BLaER1 treated with 17β-estradiol and CSF1 and Interleukin-3, amounts not matched to agents 10 nM and 100 nM (cell line): ENCODE data around the gene CRLF2.
"Not testable (repeated sequence)": the region's sequence is repeated elsewhere in the genome, so short reads cannot be mapped to it uniquely, and the experiment has no call there.

Experiments used
- H3K27ac ChIP-seq, 11 experiments: shearing (Covaris generic); formaldehyde crosslinking; 2 replicates each; pipeline ENCODE4 v1.8.1; 2022
- H3K27me3 ChIP-seq, 11 experiments: shearing (Covaris generic); formaldehyde crosslinking; 2 replicates each; pipeline ENCODE4 v1.8.1; 2022
- H3K36me3 ChIP-seq, 11 experiments: shearing (Covaris generic); formaldehyde crosslinking; 2 replicates each; pipeline ENCODE4 v1.8.1; 2022
- H3K4me1 ChIP-seq, 10 experiments: shearing (Covaris generic); formaldehyde crosslinking; 2 replicates each; pipeline ENCODE4 v1.8.1; 2022
- H3K4me2 ChIP-seq, 11 experiments: shearing (Covaris generic); formaldehyde crosslinking; 2 replicates each; pipeline ENCODE4 v1.8.1; 2022
- H3K4me3 ChIP-seq, 10 experiments: shearing (Covaris generic); formaldehyde crosslinking; 2 replicates each; pipeline ENCODE4 v1.8.1; 2022
- H3K9ac ChIP-seq, 11 experiments: shearing (Covaris generic); formaldehyde crosslinking; 2 replicates each; pipeline ENCODE4 v1.8.1; 2022
- H3K9me3 ChIP-seq, 11 experiments: shearing (Covaris generic); formaldehyde crosslinking; replicated peaks in 1 of 11; 2 replicates each; pipeline ENCODE4 v1.8.1; 2022
- H4K20me1 ChIP-seq, 11 experiments: shearing (Covaris generic); formaldehyde crosslinking; 2 replicates each; pipeline ENCODE4 v1.8.1; 2022
- Cebpa-rat ChIP-seq, 11 experiments: shearing (Covaris generic); IDR thresholded peaks; 2 replicates each; pipeline ENCODE4 v1.8.1; 2022

The CRLF2 gene

GRCh38 chrX:1178580-1179057 is 33.8 kb downstream of the CRLF2 start:
- H3K4me2 ChIP-seq: no peak overlapping the region
- no peaks in the 10 kb centered on the region for H3K27me3 ChIP-seq
- peaks cover 0 to 7% (median 2%) of the 10 kb centered on the region in 10 experiments; a peak in 8 of 20 replicates for H3K4me1 ChIP-seq
- H3K9me3 ChIP-seq: no peaks in the 10 kb centered on the region
- no peak overlapping the region for H3K4me3 ChIP-seq
- no peaks in the 10 kb centered on the region for H4K20me1 ChIP-seq
- no peak for TF ChIP-seq Cebpa-rat (IDR thresholded peaks at IDR 0.05)
- no peak overlapping the region for H3K27ac ChIP-seq
- no peaks in the 10 kb centered on the region for H3K36me3 ChIP-seq
- H3K9ac ChIP-seq: no peak overlapping the region

DNA sequence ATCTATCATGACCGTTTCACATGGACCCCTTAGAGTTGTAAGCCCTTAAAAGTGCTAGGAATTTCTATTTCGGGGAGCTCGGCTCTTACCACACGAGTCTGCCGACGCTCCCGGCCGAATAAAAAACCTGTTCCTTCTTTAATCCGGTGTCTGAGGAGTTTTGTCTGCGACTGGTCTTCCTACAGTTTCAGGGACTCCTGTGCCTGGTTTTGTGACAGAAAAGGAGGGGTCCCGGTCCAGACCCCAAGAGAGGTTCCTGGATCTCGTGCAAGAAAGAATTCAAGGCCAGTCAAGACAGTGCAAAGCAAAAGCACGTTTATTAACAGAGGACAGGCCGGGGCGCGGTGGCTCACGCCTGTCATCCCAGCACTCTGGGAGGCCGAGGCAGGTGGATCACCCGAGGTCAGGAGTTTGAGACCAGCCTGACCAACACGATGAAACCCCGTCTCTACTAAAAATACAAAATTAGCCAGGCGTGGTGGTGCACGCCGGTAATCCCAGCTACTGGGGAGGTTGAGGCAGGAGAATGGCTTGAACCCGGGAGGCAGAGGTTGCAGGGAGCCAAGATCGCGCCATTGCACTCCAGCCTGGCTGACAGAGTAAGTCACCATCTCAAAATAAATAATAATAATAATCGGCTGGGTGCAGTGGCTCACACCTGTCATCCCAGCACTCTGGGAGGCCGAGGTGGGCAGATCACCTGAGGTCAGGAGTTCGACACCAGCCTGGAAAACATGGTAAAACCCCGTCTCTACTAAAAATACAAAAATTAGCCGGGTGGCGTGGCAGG is 35.7 kb downstream of the CRLF2 start:
- H3K36me3 ChIP-seq, H3K9me3 ChIP-seq, H3K27ac ChIP-seq, H3K27me3 ChIP-seq, H3K9ac ChIP-seq, H4K20me1 ChIP-seq, H3K4me3 ChIP-seq, H3K4me2 ChIP-seq, H3K4me1 ChIP-seq: not testable (repeated sequence)

- H3K9ac ChIP-seq: not testable (repeated sequence)
These were observed 37.6 kb downstream of the CRLF2 start for GRCh38 chrX:1174609-1175545.

DNA sequence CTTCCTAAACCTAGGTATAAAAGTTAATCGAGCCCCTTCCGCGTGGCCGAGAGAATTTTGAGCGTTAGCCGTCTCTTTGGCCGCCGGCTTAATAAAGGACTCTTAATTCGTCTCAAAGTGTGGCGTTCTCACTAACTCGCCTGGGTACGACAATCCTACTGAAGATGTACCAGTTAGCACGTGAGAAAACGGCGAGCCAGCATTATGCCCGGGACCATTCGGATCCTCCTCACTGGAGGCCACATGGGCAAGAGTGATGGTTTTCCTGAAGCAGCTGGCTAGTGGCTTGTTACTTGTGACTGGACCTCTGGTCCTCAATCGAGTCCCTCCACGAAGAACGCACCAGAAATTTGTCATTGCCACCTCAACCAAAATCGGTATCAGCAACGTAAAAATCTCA is 39.0 kb downstream of the CRLF2 start:
- not testable (repeated sequence) for H3K4me3 ChIP-seq

More at GRCh38 chrX:1174609-1175545, 37.6 kb downstream of the CRLF2 start:
- H3K36me3 ChIP-seq, H3K4me1 ChIP-seq, H3K4me3 ChIP-seq, H3K4me2 ChIP-seq, H4K20me1 ChIP-seq, H3K9me3 ChIP-seq, H3K27me3 ChIP-seq, H3K27ac ChIP-seq: not testable (repeated sequence)

DNA sequence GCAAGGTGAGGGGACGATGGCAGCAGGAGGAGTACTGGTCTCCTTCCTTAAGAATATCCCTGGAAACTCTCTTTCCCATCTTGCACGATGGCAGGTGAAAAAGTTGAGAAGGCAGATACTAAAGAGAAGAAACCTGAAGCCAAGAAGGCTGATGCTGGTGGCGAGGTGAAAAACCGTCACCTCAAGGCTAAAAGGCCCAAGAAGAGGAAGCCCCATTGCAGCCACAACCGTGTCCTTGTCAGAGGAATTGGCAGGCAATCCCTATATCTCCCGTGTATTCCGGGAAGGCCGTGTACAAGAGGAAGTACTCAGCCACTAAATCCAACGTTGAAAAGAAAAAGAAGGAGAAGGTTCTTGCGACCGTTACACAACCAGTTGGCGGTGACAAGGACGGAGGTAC is 40.0 kb downstream of the CRLF2 start:
- Histone ChIP-seq H3K9me3 (no peaks in the 10 kb centered on the region), H3K36me3 (no peaks in the 10 kb centered on the region), H3K4me2 (no peak overlapping the region), H4K20me1 (no peaks in the 10 kb centered on the region), H3K27ac (no peak overlapping the region), H3K4me3 (no peak overlapping the region), H3K9ac (no peak overlapping the region), H3K4me1 (peaks cover 0 to 8% (median 6%) of the 10 kb centered on the region in 10 experiments; a peak in 11 of 20 replicates), H3K27me3 (no peaks in the 10 kb centered on the region)
- no peak for TF ChIP-seq Cebpa-rat (IDR thresholded peaks at IDR 0.05)

More for the DNA sequence above, 39.0 kb downstream of the CRLF2 start:
- not testable (repeated sequence) for H3K4me2 ChIP-seq, H3K4me1 ChIP-seq, H4K20me1 ChIP-seq, H3K9ac ChIP-seq, H3K36me3 ChIP-seq, H3K9me3 ChIP-seq, H3K27me3 ChIP-seq, H3K27ac ChIP-seq

DNA sequence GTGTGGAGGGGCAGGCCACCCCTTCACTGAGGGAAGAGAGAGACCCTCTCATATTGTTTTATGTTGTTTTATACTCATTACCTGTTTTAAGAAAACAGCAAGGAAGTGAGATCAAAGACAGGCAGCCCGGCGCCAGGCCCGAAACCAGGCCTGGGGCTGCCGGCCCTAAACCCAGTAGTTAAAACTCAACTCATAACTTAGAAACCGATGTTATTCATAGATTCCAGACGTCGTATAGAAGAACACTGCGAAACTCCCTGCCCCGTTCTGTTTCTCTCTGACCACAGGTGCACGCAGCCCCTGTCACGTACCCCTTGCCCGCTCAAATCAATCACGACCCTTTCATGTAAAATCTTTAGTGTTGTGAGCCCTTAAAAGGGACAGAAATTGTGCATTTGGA is 40.5 kb downstream of the CRLF2 start:
- not testable (repeated sequence) for H4K20me1 ChIP-seq, H3K4me3 ChIP-seq, H3K27ac ChIP-seq, H3K36me3 ChIP-seq, H3K9me3 ChIP-seq, H3K4me2 ChIP-seq, H3K9ac ChIP-seq, H3K27me3 ChIP-seq
- peaks cover 0 to 11% (median 8%) of the 10 kb centered on the region in 10 experiments; a peak in 11 of 20 replicates for H3K4me1 ChIP-seq

DNA sequence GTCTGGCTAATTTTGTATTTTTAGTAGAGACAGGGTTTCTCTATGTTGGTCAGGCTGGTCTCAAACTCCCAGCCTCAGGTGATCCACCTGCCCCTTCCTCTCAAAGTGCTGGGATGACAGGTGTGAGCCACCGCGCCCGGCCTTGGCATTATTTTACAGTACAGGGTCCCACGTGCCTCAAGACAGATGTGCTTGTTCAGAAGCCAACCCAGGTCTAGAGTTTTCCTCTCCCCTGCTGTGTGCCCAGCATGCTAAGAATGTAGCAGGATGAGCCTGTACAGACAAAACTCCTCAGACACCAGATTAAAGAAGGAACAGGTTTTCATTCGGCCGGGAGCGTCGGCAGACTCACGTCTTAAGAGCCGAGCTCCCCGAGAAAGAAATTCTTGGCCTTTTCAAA is 42.2 kb downstream of the CRLF2 start:
- no peak overlapping the region for H3K9ac ChIP-seq
- no peak overlapping the region for H3K4me3 ChIP-seq
- H3K36me3 ChIP-seq: no peaks in the 10 kb centered on the region
- no peaks in the 10 kb centered on the region for H4K20me1 ChIP-seq
- H3K27me3 ChIP-seq: no peaks in the 10 kb centered on the region
- H3K4me1 ChIP-seq: peaks cover 0 to 21% (median 15%) of the 10 kb centered on the region in 10 experiments; a peak in 15 of 20 replicates
- H3K9me3 ChIP-seq: no peaks in the 10 kb centered on the region
- H3K27ac ChIP-seq: no peak overlapping the region
- TF ChIP-seq Cebpa-rat (IDR thresholded peaks at IDR 0.05): no peak
- no peak overlapping the region for H3K4me2 ChIP-seq

GRCh38 chrX:1169189-1169588 is 43.3 kb downstream of the CRLF2 start:
- Histone ChIP-seq H3K36me3 (no peaks in the 10 kb centered on the region), H3K9ac (no peak overlapping the region), H4K20me1 (no peaks in the 10 kb centered on the region), H3K27me3 (no peaks in the 10 kb centered on the region), H3K4me2 (no peak overlapping the region), H3K9me3 (no peaks in the 10 kb centered on the region), H3K27ac (no peak overlapping the region), H3K4me1 (peaks cover 4 to 26% (median 19%) of the 10 kb centered on the region in 10 experiments; a peak in 17 of 20 replicates), H3K4me3 (no peak overlapping the region)
- TF ChIP-seq Cebpa-rat (IDR thresholded peaks at IDR 0.05): no peak

GRCh38 chrX:1167918-1168481 is 44.4 kb downstream of the CRLF2 start:
- Histone ChIP-seq H3K9ac (no peak overlapping the region), H3K4me1 (peaks cover 4 to 27% (median 19%) of the 10 kb centered on the region in 10 experiments; a peak in 17 of 20 replicates), H4K20me1 (no peaks in the 10 kb centered on the region), H3K27me3 (no peaks in the 10 kb centered on the region), H3K27ac (no peak overlapping the region), H3K9me3 (no peaks in the 10 kb centered on the region), H3K4me3 (no peak overlapping the region), H3K4me2 (peak overlapping the region in 6 of 11 experiments; percentile 1 to 33 (median 16); a peak in 9 of 22 replicates), H3K36me3 (no peaks in the 10 kb centered on the region)
- TF ChIP-seq Cebpa-rat (IDR thresholded peaks at IDR 0.05): no peak
